ENCODE data around the gene CALML5. TPM values are rescaled to one million over a fixed set of nuclear protein-coding genes. Genes with fewer than 3 reads are reported as not detected.

CALML5 gene
- total RNA-seq, result not detected in 2 replicates

GRCh38 chr10:5499493-5500140, at the start of gene CALML5:
Gene CALML5 (minus strand): TSS chr10:5499570. CDS start chr10:5499438, 132 bp downstream.

GRCh38 chr10:5524641-5525560, 25.5 kb upstream of the CALML5 start, which contains the start of gene CALML3:
Gene CALML3 (plus strand): TSS chr10:5524961. CDS start chr10:5525086, 125 bp downstream.

Other genes with a start within 250 kb of the CALML5 start
- not detected in 2 replicates for gene UCN3, start 134.6 kb downstream of the CALML5 start, total RNA-seq
- not detected in 2 replicates for gene TUBAL3, start 94.7 kb downstream of the CALML5 start, total RNA-seq
- 4.0 and 13.9 TPM in 2 replicates for gene NET1, start 87.0 kb downstream of the CALML5 start, total RNA-seq
- not detected in 2 replicates for gene CALML3, start 25.4 kb upstream of the CALML5 start, total RNA-seq
- gene ASB13, start 167.0 kb upstream of the CALML5 start, total RNA-seq, result 11.4 and 14.7 TPM in 2 replicates
- 21.4 and 32.1 TPM in 2 replicates for gene TASOR2, start 185.3 kb upstream of the CALML5 start, total RNA-seq

Data from pericardium fibroblast (primary cell).